K562 (cell line): ENCODE results near the gene ATP6V0A1. TPM values are rescaled to one million over a fixed set of nuclear protein-coding genes. Genes with fewer than 3 reads are reported as not detected.

Experiments
- CBX3 ChIP-seq, 2 experiments: IDR thresholded peaks; 1 replicate in 1 of 2; 2 replicates in 1 of 2; pipeline ENCODE4 v1.6.1; 2012; ENCODE audit warnings: inconsistent platforms in 2 of 2, low read length in 2 of 2, borderline replicate concordance in 1 of 2, control low read depth in 1 of 2
- DIDO1 ChIP-seq: fragments of 450-650 bp; IDR thresholded peaks from 2 replicates; pipeline ENCODE4 v1.6.1; 2016; ENCODE audit warnings: low read depth, missing biosample characterization, missing genetic modification characterization
- ELF2 ChIP-seq: fragments of 250-450 bp; sonication (Bioruptor Pico); IDR thresholded peaks from 2 replicates; pipeline ENCODE4 v1.5.0; 2021; ENCODE audit warnings: mild to moderate bottlenecking
- GABPB1 ChIP-seq: sonication (generic); formaldehyde crosslinking; IDR thresholded peaks from 2 replicates; pipeline ENCODE4 v1.8.0; 2022; ENCODE audit warnings: mild to moderate bottlenecking, missing genetic modification reagents
- HLTF ChIP-seq: fragments of 450-650 bp; IDR thresholded peaks from 2 replicates; pipeline ENCODE4 v1.6.1; 2016
- HNRNPL ChIP-seq: fragments of 200-400 bp; formaldehyde crosslinking; IDR thresholded peaks from 2 replicates; pipeline ENCODE4 v1.6.1; 2017; ENCODE audit warnings: low read depth, mild to moderate bottlenecking, low read length
- KDM2B ChIP-seq: fragments of 250-450 bp; sonication (Bioruptor Pico); IDR thresholded peaks from 2 replicates; pipeline ENCODE4 v1.8.0; 2021; ENCODE audit warnings: mild to moderate bottlenecking, moderate library complexity
- POLR3G ChIP-seq: IDR thresholded peaks from 2 replicates; pipeline ENCODE4 v1.6.1; 2011; ENCODE audit not compliant: insufficient read length, insufficient replicate concordance; ENCODE audit errors: extremely low read depth
- PTRF ChIP-seq: fragments of 450-650 bp; IDR thresholded peaks from 2 replicates; pipeline ENCODE4 v1.6.1; 2016; ENCODE audit warnings: mild to moderate bottlenecking, missing genetic modification characterization, missing compliant biosample characterization
- SAFB ChIP-seq: fragments of 200-400 bp; formaldehyde crosslinking; IDR thresholded peaks from 2 replicates; pipeline ENCODE4 v1.6.1; 2017; ENCODE audit warnings: low read depth, low read length, borderline replicate concordance
- SMAD2 ChIP-seq: fragments of 150-350 bp; IDR thresholded peaks from 2 replicates; pipeline ENCODE4 v1.6.1; 2014; ENCODE audit warnings: low read depth, mild to moderate bottlenecking, low read length
- TAF1 ChIP-seq: IDR thresholded peaks from 2 replicates; pipeline ENCODE4 v1.6.1; 2011; ENCODE audit warnings: mild to moderate bottlenecking, low read length, moderate library complexity; ENCODE audit not compliant: insufficient read depth, control insufficient read depth, severe bottlenecking; ENCODE audit errors: extremely low read depth
- TGIF2 ChIP-seq: sonication (generic); formaldehyde crosslinking; IDR thresholded peaks from 2 replicates; pipeline ENCODE4 v1.8.1; 2022; ENCODE audit warnings: mild to moderate bottlenecking, missing genetic modification reagents, moderate library complexity
- THRAP3 ChIP-seq: fragments of 450-650 bp; IDR thresholded peaks from 2 replicates; pipeline ENCODE4 v1.6.1; 2016; ENCODE audit warnings: mild to moderate bottlenecking, inconsistent platforms, borderline replicate concordance
- ZBTB8A ChIP-seq: fragments of 450-650 bp; IDR thresholded peaks from 2 replicates; pipeline ENCODE4 v1.6.1; 2018; ENCODE audit warnings: mild to moderate bottlenecking, moderate library complexity; ENCODE audit not compliant: partially characterized antibody
- ZNF146 ChIP-seq: IDR thresholded peaks from one replicate; pipeline ENCODE4 v1.6.1; 2018; ENCODE audit warnings: missing compliant biosample characterization; ENCODE audit not compliant: unreplicated experiment
- ZNF431 ChIP-seq: sonication (generic); formaldehyde crosslinking; IDR thresholded peaks from 2 replicates; pipeline ENCODE4 v1.8.0; 2022; ENCODE audit warnings: mild to moderate bottlenecking, missing genetic modification reagents
- polyA plus RNA-seq, 8 experiments: library from polyadenylated mRNA; depleted of rRNA in 4 of 8; stranded (reverse) in 5 of 8; unstranded in 3 of 8; fragments of >200 nt; fragmentation: Nextera tagmentation in 2 of 8; fragmentation: Illumina TruSeq in 1 of 8; extraction: Ambion mirVana in 2 of 8; extraction: Trizol in 1 of 8; gene quantifications; 2 replicates each; pipeline versions ENCODE4 v1.2.1 to v1.2.3, GENCODE V29; 2011 to 2014; ENCODE audit warnings: inconsistent platforms in 1 of 8, missing spikeins in 1 of 8
- total RNA-seq, 7 experiments: library from RNA; depleted of rRNA in 6 of 7; stranded (reverse); fragments of >200 nt in 6 of 7; fragmentation: Illumina TruSeq in 2 of 7; extraction: Trizol in 2 of 7; gene quantifications; 2 replicates each; pipeline versions ENCODE4 v1.2.1 to v1.2.3, GENCODE V29; 2011 to 2021; ENCODE audit warnings: low replicate concordance in 1 of 7
- TF ChIP-seq, protein P1 (sequence below): fragments of 200-800 bp; sonication (Bioruptor generic); IDR thresholded peaks from 2 replicates; pipeline ENCODE4 v1.6.1; 2017; ENCODE audit warnings: missing genetic modification characterization, missing compliant biosample characterization
- TF ChIP-seq, protein P2 (sequence below), 2 experiments: fragments of 450-650 bp; IDR thresholded peaks; 2 replicates each; pipeline ENCODE4 v1.6.1; 2016
- TF ChIP-seq, protein P3 (sequence below): fragments of 250-450 bp; sonication (Bioruptor Pico); IDR thresholded peaks from 2 replicates; pipeline ENCODE4 v1.4.0; 2020; ENCODE audit warnings: borderline replicate concordance
- TF ChIP-seq, protein P4 (sequence below): sonication (generic); formaldehyde crosslinking; IDR thresholded peaks from 2 replicates; pipeline ENCODE4 v1.8.1; 2023; ENCODE audit warnings: mild to moderate bottlenecking, missing genetic modification reagents

ATP6V0A1 gene
- total and polyA plus RNA-seq, 9 of the 15 experiments (the other 6 are each of a cell fraction or from before 2014, with no cell fraction given) = 11.8 to 158 (median 75.5) TPM

DNA sequence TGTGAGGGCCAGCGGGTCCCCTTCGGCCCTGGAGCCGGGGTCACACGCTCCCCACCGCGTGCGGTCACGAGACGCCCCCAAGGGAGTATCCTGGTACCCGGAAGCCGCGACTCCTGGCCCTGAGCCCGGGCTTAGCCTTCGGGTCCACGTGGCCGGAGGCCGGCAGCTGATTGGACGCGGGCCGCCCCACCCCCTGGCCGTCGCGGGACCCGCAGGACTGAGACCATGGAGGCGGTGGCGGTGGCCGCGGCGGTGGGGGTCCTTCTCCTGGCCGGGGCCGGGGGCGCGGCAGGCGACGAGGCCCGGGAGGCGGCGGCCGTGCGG is 77.3 kb downstream of the ATP6V0A1 start, which contains the start of gene NAGLU (continued):
- TF ChIP-seq ZNF431 (CRISPR knock-in tag) (no peak), KDM2B (no peak), THRAP3 (no peak), SAFB (peak; percentile 35; the same call in 1 of the 2 replicates), ELF2 (CRISPR knock-in tag) (peak; percentile 93), TGIF2 (no peak), DIDO1 (tag) (no peak), CBX3 (IDR thresholded peaks at IDR 0.05; ENCODE audit: borderline replicate concordance in 1 of 2, low read length in 2 of 2) (peak in 1 of 2 experiments; percentile 28; a peak in 1 of 3 replicates), HNRNPL (no peak), SMAD2 (no peak), POLR3G (no peak), ZBTB8A (no peak), GABPB1 (CRISPR knock-in tag) (no peak; the same call in 1 of the 2 replicates), TAF1 (peak; percentile 51), ZNF146 (CRISPR knock-in tag) (no peak), PTRF (no peak), HLTF (no peak)
- TF ChIP-seq, protein P1, sequence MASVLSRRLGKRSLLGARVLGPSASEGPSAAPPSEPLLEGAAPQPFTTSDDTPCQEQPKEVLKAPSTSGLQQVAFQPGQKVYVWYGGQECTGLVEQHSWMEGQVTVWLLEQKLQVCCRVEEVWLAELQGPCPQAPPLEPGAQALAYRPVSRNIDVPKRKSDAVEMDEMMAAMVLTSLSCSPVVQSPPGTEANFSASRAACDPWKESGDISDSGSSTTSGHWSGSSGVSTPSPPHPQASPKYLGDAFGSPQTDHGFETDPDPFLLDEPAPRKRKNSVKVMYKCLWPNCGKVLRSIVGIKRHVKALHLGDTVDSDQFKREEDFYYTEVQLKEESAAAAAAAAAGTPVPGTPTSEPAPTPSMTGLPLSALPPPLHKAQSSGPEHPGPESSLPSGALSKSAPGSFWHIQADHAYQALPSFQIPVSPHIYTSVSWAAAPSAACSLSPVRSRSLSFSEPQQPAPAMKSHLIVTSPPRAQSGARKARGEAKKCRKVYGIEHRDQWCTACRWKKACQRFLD (CRISPR knock-in tag) = no peak
- TF ChIP-seq, protein P2, sequence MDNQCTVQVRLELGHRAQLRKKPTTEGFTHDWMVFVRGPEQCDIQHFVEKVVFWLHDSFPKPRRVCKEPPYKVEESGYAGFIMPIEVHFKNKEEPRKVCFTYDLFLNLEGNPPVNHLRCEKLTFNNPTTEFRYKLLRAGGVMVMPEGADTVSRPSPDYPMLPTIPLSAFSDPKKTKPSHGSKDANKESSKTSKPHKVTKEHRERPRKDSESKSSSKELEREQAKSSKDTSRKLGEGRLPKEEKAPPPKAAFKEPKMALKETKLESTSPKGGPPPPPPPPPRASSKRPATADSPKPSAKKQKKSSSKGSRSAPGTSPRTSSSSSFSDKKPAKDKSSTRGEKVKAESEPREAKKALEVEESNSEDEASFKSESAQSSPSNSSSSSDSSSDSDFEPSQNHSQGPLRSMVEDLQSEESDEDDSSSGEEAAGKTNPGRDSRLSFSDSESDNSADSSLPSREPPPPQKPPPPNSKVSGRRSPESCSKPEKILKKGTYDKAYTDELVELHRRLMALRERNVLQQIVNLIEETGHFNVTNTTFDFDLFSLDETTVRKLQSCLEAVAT (IDR thresholded peaks at IDR 0.05) = no peak
- TF ChIP-seq, protein P3, sequence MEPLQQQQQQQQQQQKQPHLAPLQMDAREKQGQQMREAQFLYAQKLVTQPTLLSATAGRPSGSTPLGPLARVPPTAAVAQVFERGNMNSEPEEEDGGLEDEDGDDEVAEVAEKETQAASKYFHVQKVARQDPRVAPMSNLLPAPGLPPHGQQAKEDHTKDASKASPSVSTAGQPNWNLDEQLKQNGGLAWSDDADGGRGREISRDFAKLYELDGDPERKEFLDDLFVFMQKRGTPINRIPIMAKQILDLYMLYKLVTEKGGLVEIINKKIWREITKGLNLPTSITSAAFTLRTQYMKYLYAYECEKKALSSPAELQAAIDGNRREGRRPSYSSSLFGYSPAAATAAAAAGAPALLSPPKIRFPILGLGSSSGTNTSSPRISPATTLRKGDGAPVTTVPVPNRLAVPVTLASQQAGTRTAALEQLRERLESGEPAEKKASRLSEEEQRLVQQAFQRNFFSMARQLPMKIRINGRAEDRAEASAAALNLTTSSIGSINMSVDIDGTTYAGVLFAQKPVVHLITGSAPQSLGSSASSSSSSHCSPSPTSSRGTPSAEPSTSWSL (CRISPR knock-in tag) = no peak
- TF ChIP-seq, protein P4, sequence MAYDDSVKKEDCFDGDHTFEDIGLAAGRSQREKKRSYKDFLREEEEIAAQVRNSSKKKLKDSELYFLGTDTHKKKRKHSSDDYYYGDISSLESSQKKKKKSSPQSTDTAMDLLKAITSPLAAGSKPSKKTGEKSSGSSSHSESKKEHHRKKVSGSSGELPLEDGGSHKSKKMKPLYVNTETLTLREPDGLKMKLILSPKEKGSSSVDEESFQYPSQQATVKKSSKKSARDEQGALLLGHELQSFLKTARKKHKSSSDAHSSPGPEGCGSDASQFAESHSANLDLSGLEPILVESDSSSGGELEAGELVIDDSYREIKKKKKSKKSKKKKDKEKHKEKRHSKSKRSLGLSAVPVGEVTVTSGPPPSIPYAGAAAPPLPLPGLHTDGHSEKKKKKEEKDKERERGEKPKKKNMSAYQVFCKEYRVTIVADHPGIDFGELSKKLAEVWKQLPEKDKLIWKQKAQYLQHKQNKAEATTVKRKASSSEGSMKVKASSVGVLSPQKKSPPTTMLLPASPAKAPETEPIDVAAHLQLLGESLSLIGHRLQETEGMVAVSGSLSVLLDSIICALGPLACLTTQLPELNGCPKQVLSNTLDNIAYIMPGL (CRISPR knock-in tag) = no peak
